Measurements from ENCODE around the gene EDIL3.
"Not testable (repeated sequence)": the region's sequence is repeated elsewhere in the genome, so short reads cannot be mapped to it uniquely, and the experiment has no call there.

The EDIL3 gene

DNA sequence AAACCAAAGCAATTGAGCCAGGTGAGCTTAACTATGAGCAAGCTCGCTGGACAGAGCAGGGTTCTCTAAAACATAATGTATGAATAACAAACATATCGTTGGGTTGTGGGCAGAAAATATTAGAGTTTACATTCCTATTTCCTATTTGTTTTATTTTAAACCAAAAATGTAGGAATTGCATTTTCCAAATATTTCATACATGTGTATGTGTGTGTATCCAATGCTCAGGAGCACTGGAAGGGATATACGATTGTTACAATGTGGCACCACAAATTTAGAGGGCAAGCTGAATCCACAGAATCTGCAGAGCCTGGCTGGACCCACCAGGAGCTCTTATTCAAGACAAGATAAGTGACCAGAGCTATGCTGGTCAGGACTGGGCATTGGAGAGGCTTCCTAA is 338.7 kb downstream of the EDIL3 start:
- no peak for DNase-seq
- intact Hi-C loops (cut with DNase I) = no loop called here

DNA sequence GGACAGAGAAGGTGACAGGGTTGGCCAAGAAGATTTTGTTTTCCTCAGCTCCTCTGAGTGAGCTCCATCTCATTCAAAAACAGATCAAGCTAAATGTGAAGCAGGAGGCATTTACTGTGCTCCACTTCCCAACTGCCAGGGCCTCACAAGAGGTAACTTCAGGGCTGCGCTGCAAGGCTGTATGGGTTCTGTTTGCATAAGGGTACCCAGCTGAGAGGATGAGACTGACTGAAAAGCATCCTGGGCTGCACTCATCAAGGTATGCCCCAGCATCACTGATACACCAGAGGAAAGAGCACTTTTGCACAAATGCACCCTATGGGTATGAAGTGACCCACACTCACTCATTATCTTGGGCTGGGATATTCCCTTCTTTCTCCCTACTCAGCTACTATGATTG is 347.8 kb downstream of the EDIL3 start:
- intact Hi-C loops (cut with DNase I) = no loop called here
- no peak for DNase-seq

DNA sequence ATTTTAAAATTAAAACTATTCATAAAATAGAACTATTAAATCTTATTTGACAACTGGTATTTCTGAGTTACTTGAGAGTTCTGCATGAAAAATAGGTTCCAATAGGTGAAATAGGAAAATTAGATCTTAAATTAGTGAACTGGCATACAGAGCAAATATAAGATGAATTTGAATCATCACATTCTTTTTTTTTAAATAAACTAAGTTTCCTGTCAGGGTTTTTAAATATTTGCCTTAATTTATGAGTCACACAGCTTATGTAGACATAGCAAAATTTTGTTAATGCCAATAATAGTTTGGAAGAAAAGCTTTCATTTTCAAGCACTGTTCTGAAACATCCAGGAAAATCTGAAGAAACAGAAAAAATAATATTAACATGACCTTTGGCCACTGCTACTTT is 352.4 kb downstream of the EDIL3 start:
- intact Hi-C loops (cut with DNase I) = no loop called here
- DNase-seq = no peak

DNA sequence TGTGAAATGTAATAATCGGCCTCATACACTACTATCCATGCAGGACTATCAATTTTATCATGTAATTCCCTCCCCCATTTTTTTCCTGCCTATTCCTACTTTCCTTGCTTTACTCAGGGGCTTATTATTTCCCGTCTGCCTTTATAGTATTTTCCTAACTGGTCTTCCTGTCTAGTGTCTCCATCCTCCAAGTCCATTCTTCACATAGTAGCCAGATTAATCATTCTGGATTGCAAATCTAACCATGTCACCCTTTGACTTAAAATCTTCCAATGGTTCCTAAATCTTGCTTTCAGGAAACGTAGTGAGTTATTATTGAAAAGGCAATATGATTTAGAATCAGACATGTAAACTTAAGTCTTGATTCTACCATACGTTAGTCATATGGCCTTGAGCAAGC is 356.6 kb downstream of the EDIL3 start:
- DNase-seq = no peak
- intact Hi-C loops (cut with DNase I) = no loop called here

DNA sequence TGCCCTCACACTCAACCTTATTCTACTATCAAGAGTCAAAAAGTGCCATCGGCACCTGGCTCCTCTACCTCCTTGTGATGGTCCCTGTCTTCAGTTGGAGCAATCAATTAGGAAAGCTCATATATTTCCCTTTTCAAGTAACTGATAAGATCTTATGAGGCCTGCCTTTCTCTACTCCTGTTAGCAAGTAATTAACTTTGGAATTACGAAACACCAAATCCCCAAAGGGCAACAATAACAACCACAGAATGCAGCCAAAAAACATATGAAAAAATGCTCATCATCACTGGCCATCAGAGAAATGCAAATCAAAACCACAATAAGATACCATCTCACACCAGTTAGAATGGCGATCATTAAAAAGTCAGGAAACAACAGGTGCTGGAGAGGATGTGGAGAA is 366.2 kb downstream of the EDIL3 start:
- DNase-seq; intact Hi-C loops (cut with DNase I): not testable (repeated sequence)

DNA sequence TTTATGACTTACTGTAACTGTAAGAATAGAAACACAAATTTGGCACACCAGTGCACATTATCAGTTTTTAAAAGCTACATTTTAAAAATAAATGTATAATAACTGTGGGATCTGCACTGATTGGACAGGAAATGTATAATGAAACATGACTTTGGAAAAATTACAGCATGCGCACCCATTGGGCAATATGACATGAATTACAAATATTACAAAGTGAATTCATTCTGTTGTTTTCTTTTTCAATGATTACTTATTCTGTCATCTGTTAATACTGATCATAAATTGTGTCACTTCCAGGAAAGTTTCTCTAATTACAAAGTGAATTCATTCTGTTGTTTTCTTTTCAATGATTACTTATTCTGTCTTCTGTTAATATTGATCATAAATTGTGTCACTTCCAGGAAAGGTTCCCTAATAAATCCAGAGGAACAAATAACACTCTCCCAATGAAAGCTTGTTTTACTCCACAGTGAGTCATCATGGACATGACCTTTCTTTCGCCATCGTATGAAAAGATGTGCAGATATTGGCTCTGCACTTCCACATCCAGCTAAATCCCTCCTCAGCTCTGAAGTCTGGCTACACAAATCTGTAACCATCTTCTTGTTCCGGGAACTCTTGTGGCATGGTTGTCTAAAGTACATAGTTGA is 367.0 kb downstream of the EDIL3 start:
- intact Hi-C loops (cut with DNase I) = no loop called here
- no peak for DNase-seq

DNA sequence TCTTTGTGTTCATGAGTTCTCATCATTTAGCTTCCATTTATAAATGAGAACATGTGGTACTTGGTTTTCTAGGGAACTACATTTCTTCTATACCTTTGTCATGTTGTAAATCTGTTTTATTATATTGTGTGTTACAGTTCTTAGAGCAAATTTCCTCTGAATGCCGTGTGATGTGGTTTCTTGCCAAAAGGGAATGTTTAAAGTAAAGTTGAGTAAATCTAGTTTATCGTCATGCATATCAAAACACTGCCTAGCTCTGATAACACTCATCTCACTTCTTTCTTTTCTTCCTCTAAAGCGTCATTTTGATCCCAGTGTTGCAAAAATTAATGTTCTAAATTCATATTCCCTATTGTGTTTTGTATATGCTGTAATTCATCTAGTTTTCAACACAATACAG is 368.6 kb downstream of the EDIL3 start:
- no peak for DNase-seq
- intact Hi-C loops (cut with DNase I) = no loop called here

DNA sequence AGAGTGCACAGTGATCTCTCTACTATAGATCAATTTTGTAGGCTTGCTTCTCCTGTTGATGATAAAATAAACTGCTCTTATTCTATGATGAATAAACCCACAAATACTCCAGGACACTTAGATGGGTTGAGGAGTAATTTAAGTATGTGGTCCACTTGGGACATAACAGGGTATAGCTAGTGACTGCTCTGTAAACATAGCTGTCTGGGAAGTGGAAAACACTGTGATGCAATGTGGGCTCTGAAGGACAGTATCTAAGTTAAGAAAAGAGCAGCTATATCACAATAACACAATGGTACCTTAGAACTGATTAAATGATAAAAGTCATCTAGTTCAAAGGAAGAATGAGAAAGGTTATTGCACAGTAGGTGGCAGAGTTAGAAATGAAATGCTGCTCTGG is 369.7 kb downstream of the EDIL3 start:
- intact Hi-C loops (cut with DNase I) = no loop called here

DNA sequence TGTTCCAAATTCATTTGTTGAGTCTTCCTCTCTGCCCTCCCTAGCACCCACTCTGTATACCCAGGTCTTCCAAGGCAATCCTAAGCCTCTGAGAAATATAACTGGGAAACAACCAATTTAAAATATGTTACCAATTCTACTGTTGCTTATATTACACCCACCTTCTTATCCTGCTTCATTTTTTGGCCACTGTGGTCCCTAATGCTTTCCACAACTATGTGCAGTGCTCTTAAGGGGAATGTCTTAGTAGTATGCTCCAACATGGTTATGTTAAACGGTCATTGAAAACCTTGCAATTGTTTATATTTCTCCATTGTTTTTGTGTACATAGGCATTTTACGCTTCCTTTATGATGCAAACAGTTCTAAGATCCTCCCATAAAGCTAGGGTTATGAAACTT is 390.9 kb downstream of the EDIL3 start:
- no peak for DNase-seq
- intact Hi-C loops (cut with DNase I) = no loop called here

More for the DNA sequence above, 369.7 kb downstream of the EDIL3 start:
- no peak for DNase-seq

DNA sequence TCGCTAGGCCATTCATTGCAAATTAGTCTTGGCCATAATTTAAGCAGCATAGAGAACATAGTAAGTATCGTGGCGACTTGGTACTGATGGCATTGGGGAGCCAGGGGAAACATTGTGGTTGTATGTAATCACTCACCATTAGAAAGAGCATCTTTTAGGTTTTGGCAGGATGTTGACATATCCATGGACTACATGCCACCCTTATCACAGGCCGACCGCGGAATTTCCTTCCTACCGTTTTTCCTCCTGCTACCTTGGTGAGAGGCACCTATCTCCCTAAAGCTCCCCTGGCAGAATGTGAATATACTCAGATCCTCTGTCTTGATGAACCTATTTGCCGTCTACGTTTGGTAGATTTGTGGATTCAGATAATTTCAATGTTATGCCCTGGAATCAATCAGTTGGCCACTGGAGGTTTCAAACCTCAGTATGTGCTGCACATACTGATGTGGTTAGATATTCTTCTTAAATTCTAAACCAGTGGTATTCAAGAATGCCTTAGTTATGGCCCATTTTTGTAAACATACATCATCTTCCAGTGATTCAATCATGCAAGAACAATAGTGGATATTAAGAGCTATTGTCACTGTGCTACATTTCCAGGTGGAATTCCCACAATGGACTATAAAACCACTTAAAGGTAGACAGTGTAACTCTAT is 393.0 kb downstream of the EDIL3 start:
- intact Hi-C loops (cut with DNase I) = no loop called here
- no peak for DNase-seq

DNA sequence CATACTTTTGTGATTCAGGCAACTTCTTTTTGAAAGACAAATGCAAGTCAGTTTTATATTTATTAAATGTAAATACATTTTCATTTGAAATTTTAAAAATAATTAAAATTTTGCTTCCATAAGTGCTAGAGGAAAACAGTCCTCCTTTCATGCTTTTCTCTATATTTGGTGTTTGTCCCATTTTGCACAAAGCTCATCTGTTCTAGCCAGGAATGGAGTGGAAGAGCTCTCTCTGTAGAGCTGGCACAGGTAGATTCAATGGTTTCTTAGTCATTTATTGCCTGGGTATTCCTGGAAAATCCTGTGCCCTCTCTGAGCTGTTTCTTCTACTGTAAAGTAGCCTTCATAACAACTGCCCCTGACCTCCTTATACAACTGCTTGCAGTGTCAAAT is 396.4 kb downstream of the EDIL3 start:
- intact Hi-C loops (cut with DNase I) = no loop called here
- no peak for DNase-seq

DNA sequence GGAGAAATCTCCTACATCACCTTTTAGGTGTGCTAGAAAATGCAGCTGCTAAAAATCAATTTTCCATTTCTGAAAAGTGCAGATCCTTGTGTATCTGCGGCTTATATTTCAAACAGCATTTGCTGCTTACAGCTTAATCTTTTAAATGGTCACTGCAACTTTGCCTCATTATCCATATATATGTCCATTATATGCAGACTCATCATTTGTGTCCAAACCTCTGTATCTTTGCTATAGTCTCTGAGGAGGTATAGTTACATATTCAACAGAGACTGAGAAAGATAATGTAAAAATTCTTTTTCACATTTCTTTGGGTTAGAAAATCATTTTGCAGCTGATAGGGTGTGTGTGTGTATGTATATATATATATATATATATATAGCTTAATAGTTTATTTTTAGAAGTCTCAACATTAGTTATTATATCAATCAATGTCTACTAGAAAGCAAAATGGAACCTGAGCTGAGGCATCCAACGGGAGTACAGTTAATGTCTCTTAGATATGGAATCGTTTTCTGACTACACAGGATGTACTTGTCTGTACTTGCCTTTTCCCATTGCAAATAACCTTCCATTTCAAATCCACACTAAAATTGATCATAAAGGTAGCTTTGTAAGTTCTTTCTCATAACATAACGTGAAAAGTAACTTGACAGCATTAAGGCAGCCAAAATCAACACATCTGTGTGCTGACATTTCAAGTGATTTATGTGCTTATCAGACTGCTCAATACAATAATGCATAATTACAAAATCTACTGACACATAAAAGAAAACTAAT is 397.0 kb downstream of the EDIL3 start:
- no peak for DNase-seq
- intact Hi-C loops (cut with DNase I) = no loop called here

DNA sequence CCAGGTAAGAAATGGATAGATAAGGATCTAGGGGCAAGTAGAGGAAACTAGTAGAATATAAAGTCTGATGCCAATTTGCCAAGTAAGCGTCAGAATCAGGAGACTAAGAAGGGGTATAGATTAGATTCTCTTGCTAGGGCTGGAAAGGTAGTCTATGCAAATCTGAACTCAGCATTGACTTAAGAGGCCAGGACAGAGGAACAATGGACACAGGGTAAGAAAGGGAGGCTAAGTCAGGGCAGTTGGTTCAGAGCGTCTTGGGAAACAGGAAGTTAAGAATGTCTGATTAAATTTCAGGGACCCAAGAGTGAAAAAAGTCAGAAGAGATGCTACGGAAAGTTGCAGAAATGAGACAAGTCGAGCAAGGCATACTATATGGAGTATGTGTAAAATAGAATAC is 400.8 kb downstream of the EDIL3 start:
- intact Hi-C loops (cut with DNase I) = no loop called here
- no peak for DNase-seq

DNA sequence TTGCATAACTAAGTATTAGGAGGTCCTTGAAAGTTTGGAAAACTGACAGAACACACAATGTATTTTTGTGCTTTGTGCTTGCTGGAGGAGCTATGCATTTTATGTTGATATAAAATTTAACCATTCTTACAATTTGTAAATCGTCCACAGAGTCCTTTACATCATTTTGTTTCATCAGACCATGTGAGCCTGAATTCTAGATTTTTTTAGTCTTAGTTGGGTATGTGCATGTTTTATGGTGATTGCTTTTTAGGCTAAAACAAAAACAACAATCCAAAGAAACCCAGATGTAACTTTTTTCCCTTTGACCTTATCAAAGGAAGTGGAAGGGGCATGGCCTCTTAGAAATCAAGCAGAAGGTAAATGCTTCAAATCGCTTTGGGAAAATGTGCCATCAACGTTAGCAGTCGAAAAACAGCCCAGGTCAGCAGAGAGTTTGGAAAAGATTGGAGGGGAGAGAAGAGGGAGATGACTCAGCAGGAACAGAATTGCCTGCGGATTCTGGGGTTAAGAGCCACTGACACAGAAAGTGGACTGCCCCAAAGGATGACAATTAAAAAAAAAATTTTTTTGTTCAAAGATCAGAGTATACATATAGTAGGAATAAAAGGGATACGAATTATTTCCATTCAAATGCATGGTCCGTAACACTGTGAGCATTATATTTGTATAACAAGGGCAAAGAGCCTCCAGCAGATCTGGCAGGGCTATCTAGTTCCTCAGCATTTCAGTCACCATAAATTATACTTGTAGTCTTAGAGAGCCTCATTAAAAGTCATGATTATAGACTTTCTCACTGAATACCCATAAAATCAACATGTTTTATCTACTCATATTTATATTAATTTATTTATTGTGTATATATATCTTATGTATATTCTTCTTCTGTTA is 410.5 kb downstream of the EDIL3 start:
- intact Hi-C loops (cut with DNase I) = no loop called here
- no peak for DNase-seq

DNA sequence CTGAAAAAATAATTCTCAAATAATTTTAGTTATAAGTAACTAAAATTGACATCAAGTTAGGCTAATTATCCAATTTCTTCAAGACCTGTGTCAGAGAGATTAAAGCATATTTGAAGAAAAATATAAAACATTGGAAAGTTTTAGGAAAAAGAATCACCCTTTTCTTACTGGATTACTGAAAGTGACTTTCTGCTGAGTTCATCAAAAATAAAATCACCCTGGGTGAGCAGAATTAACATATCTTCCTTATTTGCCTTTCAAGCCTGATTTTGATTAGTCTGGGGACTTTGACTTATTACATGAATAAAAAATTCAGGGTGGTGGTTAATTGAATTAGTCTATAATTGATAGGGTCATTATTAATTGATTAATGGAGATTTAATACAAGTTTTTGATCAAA is 411.8 kb downstream of the EDIL3 start:
- no peak for DNase-seq
- intact Hi-C loops (cut with DNase I) = no loop called here

DNA sequence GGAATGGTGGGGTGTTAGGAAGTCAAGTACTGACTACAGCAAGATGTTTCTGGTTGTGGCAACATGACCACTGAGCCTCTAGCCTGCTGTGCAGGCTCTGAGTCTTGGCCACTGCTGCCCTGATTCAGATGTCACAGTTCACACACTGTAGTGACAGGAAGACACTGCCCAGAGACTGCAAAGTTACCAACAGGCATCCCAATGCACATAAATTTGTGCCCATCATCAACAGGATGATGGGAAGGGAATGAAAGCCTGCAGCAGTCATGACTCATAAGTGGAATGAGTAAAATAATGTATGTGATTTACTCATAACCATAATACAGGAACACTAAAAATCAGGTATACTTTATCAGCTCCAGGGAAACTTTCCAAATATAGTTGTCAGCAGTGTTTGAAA is 412.4 kb downstream of the EDIL3 start:
- intact Hi-C loops (cut with DNase I) = no loop called here
- DNase-seq = peak in 1 of 42 donors; percentile 11

DNA sequence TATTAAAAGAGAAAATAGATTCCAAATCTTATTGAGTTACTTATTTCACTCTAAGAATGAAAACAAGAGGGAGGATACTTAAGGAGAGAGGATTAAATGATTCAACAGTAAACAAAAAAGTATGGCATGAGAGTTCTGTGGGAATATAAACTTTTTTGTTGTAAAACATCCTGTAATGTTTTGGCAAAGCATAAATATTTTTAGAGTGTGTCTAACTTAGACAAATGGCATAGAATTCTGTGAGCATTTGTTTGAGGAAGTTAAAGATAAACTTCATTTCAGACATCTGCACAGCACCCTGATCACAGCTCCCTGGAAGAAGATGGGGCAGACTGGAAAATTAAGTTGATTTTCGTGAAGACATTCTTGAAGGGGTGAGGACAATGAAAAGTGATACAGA is 417.3 kb downstream of the EDIL3 start:
- intact Hi-C loops (cut with DNase I) = no loop called here
- DNase-seq = no peak

DNA sequence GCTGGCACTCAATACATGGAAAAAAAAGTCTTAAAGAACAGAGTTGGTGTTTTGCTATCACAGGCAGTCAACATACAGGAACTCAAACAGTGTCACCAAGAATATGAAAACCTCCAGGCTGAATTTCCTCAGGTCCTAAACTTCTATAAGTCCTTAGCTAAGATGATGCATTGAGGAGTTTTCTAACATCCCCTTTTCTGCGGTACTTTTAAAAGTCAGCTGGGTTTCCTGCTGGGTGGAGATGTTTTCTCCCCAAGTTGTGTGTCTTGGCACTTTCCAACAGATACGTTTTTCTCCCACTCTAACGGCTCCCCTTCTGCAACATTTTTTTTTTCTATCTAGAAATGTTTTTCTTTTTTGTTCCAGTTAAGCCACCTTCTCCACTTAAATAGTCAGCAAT is 419.2 kb downstream of the EDIL3 start:
- no peak for DNase-seq
- intact Hi-C loops (cut with DNase I) = no loop called here

DNA sequence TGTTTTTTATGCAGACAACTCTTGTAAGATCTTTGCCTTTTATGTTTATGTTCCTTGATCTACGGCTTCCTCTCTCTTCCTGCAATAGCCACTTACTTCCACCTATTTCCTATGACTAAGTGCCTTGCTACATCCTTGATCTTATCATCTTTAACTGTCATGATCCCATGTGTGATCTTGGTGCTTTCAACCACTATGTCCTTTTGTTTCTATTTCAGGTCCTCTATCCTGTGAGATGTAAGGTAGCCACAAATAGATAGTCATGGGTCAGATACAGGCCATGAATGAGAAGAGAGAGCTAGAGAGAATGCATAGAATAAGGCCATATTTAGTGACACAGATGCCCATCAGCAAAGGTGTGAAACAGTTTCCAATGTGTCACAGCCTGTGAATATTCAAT is 420.4 kb downstream of the EDIL3 start:
- intact Hi-C loops (cut with DNase I) = no loop called here
- DNase-seq = no peak

DNA sequence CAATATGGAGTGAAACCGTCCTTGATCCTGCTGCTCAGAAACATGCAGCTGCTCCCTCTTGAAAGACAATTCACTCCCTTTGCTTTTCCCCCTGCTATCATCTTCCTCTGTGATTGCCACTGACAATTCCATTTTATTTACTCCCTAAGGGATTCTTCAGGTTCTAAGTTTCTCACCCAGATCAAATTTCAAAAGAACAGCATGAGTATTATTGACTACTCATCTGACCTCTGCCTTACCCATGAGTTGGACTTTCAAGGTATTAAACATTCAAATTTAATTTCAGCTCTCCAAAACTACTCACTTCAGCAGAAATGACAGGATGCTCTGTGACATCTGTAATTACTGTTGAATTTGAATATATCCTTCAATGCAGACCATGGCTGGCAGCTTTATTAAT is 427.5 kb downstream of the EDIL3 start:
- intact Hi-C loops (cut with DNase I) = no loop called here

More for the DNA sequence above, 427.5 kb downstream of the EDIL3 start:
- no peak for DNase-seq
